NCI-H345 treated with DMSO at 0.1 percent for 48 hours (cell line): Measurements from ENCODE around the gene NAA38.
A peak's percentile ranks its signal among the peaks of the same experiment; 100 is the strongest.
"Not testable (repeated sequence)": the region's sequence is repeated elsewhere in the genome, so short reads cannot be mapped to it uniquely, and the experiment has no call there.

Experiments
- DNase-seq: peaks from one replicate; lab custom pipeline; 2025; ENCODE audit not compliant: unreplicated experiment; lab: John Stamatoyannopoulos, UW

Gene NAA38

DNA sequence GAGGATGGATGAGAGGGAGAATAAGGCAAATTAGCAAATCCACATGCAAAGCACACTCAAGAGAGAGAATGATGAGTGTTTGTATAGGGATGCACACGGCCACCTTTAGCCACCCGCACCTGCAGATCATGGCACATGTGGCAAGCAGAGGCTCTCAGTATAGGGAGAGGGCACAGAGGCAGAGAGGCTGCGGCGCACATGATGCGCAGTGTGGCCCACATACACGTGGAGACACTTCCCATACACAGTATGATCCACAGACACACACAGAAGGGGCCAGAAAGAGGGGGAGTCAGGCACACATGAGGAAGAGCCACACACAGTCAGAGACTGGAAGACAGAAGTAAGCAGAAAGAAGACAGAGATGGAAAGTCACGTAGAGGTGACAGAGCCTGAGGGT, 24.7 kb upstream of the NAA38 start:
- no peak for DNase-seq

DNA sequence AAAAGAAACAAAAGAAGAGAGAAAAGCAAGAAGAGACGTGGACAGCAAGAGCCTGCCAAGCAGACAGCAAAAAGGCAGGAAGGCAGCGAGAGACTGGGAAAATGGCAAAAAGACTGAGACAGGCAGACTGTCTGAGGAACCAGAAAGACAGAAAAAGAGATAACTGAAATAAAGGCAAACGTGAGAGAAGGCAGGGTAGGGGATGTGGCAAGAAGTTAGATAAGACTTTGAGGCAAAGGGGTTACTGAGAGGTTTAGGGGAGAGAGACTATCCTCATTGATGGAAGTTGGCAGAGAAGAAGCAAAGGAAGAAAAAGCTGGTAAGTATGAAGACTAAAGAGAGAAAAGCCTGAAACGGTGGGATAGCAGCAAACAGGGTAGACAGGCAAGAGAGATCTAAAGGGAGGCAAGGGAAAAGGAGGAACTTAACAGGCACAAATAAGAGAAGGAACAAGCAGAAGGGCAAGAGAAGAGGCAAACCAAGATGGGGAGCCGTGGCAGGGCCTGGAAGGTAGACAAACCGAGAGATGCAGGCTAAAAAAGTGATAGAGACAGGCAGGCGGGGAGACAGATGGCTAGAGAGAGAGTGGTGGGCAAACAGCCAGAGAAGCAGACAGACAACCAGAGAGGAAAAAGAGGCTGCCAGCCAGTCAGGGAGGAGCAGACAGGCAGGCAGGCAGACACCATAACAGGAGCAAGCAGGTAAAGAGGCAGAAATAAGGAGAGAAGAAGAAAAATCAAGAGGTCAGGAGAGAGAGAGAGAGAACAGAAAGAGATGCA, 24.1 kb upstream of the NAA38 start:
- DNase-seq: peak; percentile 12

DNA sequence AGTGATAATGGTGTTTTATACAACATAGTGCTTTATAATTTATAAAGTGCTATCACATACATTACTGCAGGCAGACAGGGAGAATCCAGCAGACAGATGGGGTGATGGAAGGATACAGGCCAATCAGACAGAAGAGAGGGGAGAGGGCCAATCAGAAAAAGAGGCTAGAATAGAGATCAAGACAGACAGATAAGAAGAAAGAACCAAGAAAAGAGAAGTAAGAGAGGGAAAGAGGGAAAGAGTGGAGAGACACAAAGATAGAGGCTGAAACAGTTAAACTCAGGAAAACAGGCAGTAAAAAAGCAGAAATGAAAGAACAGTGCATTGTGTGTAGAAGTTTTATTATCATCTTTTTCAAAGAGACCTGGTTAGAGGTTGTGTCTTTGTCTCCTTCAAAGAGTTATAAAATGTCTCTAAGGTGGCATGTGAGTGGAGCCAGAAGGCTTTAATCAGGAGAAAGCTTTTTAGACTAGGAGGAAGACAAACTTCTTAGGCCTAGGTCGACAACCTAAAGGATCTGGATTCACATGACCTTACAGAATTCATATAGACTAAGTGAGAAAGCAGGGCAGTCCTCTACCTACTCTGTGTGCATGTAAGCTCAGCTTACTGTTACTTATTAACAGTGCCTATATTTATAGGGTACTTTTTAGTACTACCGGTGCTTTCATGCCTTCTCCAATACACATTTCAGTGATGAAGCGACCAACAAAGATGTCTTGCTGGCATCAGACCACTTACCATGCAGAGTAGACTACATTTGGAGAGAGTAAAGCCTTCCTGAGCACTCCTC, 22.9 kb upstream of the NAA38 start:
- no peak for DNase-seq

DNA sequence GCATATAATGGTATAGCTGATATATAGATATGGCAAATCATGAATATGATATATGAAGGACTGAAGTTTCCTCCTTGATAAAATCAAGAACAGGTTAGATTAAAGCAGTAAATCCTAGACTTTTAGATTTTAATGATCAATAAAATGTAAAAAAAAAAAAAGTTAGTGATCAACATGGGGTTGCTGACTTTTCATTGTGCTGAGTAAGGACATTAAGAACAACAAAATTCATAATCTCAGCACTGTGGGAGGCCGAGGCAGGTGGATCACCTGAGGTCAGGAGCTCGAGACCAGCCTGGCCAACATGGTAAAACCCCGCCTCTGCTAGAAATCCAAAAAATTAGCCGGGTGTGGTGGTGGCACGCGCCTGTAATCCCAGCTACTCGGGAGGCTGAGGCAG, 20.9 kb upstream of the NAA38 start:
- no peak for DNase-seq

DNA sequence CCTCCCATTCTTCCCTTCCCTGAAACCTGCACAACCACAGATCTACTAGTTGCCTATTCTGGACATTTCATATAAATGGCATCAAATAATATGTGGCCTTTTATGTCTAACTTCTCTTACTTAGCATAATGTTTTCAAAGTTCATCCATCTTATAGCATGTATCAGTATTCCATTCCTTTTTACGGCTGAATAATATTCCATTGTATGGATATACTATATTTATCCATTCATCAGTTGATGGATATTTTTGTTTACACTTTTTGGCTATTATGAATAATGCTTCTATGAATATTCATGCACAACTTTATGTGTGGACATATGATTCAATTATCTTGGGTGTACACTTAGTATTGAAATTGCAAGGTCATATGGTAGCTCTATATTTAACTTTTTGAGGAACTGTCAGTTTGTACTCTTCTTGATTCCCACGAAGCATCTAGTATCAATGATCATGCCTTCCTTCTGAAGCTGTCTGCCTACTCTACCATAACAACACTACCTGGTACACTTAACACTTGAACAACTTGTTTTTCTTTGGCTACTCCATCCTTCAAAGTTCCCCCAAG, 18.5 kb upstream of the NAA38 start:
- DNase-seq: no peak

DNA sequence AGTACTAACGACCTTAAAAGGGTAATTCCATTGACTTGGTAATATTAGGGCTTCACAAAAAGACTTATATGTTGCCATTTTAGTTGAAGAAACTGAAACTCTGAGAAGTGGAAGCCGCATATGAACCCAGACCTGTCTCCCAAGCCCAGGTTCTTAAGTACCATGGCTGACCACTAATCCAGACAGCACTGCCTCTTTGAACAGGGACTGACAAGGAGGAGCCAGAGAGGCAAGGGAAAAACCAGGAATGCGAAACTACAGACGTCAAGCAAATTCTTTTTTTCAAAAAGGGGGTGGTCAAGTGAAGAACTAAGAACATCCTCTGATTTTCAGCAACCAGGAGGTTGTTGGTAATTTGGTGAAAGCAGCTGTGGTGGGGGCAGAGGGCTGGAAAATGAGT, 15.7 kb upstream of the NAA38 start:
- no peak for DNase-seq

DNA sequence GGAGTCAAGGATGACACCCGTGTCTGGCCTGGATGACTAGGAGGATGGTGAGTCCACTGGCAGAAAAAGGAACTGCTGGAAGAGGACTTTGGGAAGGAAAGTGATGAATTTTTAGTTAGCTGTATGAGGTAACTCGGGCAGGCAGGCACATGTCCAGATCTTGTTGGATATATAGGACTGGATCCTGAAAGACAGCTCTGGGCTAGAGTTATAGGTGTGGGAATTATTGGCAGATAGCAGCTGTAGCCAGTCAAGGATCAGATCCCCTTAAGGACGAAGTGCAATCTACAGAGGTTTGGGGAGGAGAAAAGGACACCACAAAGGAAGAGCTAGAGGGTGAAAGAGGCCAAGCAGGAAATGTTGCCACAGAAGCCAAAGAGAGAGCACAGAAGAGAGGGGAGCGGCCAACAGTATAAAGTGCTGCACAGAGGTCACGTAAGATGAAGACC, 10.5 kb upstream of the NAA38 start:
- no peak for DNase-seq

DNA sequence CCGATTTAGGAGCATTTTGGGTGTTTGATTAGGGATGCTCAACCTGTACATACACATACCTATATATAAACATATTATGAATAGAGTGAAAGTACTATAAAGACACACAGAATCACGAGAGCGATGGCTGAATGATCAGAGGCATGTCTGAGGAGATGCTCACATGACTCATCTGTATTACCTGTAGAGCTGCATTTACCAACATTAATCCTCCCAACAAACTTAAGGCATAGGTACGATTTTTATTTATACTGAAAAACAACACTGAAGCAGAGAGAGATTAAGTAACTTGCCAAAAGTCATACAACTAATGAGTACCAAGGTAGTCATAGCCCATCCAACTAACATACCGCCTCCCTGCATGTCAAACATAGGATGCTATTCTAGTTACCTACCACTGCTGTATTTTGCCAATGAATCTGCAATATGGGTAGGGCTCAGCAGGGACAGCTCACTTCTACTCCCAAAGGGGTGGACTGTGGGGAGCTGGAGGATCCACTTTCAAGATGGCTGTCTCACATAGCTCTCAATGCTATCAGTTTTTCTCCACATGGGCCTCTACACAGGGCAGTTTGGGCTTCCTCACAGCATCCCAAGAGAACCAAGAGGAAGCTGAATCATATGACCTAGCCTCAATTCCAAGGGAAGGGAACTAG, 7.8 kb upstream of the NAA38 start:
- no peak for DNase-seq

DNA sequence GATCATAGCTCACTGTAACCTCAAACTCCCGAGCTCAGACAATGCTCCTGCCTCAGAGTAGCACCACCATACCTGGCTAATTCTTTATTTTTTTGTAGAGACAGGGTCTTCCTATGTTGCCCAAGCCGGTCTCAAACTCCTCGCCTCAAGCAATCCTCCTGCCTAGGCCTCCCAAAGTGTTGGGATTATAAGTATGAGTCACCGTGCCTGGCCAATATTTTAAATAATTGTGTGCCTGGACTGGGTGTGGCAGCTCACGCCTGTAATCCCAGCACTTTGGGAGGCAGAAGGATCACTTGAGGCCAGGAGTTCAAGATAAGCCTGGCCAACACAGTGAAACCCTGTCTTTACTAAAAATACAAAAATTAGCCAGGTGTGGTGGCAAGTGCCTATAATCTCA, 7.0 kb upstream of the NAA38 start:
- not testable (repeated sequence) for DNase-seq

DNA sequence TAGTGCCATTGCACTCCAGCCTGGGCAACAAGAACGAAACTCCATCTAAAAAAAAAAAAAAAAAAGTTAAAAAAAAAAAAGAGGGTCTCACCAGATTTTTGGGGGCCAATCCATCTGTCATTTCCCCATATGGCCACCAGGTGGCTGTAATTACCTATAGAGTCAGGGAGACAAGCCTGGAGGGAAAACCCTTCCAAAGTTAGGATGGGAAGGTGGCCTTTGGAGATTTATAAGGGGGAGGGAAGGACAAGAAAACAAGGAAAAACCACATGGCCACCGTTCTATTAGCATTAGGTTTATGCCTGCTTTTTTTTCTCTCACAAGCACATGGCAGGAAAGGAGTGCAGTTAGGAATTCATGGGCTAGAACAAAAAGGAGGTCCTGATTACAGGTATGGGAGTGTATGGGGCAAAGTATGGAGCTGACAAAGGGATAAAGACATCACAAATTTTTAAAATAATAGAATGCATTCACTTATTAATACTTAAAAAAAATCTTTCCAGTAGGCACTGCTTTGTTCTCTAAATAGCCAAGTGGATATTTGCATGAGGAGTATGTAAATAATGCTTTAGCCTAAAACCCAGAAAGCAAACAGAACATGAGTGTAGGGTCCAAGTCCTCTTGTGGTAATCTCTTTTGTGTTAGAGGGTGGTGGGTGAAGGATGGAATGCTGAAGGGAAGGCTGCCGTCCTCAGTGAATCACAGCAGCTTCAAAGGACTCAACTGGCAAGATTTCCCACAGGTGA, 5.5 kb upstream of the NAA38 start:
- peak; percentile 15 for DNase-seq

DNA sequence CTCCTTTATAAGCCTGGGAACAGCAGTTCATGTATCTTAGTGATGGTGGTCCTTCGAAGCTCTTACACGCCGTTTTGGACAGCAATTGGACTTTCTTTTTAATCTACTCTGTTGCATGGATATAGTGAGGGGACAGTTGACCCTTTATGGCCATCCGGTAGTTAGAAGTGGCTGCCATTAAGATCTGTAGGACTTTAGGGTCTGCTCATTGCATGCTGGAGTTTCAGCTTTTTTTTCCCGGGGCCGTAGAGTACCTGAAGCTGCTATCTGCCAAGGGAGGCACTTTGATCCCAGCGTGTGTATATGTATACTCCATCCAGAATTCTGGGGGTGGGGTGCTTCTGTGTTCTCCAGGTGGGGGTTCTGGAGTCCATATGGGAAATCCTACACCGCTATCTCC, 1.7 kb upstream of the NAA38 start:
- no peak for DNase-seq

DNA sequence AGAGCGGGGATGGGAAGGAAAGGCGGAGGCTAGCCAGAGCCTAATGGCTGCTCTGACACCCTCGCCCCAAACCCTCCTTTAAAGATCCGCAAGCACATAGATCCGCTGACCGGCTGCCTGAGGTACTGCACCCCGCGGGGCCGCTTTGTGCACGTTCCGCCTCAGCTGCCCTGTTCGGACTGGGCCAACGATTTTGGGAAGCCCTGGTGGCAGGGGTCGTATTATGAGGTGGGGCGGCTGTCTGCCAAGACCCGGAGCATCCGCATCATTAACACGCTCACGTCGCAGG, 1.1 kb upstream of the NAA38 start:
- no peak for DNase-seq

DNA sequence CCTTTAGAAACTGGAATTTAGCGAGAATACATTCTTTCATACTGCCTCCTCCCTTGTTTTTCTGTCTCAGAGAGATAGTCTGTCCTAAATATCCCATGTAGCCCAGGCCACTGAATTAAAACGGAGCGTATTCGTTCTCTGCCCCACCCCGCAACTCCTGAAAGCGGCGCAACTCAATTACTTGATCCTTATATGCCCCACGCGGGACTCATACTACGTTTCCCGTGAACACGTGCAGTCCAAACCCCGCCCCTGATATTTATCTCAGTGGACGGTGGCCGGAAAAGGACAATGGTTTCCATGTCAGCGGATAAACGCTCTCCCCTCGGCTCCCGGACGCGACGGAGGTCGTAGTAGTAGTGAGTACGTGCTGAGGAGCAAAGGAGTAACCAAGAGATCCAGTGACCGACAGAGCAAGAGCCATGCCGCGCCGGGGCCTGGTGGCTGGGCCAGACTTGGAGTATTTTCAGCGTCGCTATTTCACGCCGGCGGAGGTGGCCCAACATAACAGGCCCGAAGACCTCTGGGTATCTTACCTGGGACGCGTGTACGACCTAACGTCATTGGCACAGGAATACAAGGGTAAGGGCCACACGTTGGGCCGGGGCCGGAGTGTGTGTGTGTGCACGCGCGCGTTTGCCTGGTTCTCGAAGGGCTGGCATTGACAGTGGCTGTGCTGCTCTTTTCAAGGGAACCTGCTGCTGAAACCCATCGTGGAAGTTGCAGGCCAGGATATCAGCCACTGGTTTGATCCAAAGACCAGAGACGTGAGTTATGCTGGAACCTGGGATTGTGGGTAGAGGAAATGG, 558 bp upstream of the NAA38 start, which contains the start of gene CYB5D1:
CYB5D1 (plus strand) TSS at position 291 of the 809 bp plus-strand sequence; CDS start at position 423, 132 bp downstream.
- DNase-seq: peak; percentile 92

DNA sequence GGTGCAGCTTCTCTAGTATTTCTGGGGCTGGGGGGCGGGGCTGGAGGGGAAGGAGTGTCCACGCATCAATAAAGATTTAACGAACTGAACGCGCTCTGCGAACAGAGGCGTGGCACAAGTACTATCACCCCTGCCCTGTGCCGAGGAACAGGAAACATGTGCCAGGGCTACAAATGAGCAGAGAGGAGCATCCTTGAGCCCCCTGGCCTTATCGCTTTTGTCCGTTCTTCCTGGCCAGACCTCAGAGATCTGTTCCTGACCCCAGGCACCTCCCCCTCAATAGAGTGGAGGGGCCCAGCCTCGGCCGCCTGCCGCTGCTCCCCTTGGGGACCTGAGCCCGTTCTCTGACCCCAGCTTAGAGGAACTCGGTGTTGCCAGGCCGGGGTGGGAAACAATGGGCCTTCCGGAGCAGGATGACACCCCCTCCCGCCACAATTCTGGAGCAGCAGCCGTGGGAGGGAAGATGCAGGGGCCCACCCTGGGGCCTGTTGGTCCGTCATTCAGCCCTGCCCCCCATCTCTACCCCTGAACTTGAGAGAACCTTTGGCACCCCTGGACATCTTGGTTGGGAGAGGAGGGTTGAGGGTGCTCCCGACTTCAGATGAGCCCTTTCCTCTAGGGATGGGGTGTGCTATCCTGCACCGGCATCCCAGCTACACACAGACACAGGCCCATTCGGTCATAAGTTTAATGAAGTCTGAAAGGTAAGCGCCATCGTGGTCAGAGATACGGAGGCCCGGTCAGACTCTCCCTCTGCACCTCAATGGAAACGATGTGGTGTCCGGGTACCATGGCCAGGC, 1.1 kb downstream of the NAA38 start:
- no peak for DNase-seq

DNA sequence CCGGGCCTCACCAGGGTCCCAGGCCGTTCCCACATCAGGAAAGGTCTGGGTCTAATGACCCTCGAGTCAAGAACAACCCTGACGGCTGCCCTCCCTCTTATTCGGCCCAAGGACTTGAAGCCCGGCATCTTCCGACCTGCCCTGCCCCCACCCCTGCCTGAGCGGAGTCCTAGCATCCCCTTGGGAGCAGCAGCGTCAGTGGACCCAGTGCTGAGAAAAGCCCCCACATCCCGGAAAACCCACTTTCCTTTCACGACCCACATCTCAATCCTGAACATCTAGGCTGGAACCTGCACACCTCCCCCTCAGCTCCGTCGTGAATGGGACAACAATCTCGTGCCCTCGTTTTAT, 1.7 kb downstream of the NAA38 start:
- DNase-seq: no peak

DNA sequence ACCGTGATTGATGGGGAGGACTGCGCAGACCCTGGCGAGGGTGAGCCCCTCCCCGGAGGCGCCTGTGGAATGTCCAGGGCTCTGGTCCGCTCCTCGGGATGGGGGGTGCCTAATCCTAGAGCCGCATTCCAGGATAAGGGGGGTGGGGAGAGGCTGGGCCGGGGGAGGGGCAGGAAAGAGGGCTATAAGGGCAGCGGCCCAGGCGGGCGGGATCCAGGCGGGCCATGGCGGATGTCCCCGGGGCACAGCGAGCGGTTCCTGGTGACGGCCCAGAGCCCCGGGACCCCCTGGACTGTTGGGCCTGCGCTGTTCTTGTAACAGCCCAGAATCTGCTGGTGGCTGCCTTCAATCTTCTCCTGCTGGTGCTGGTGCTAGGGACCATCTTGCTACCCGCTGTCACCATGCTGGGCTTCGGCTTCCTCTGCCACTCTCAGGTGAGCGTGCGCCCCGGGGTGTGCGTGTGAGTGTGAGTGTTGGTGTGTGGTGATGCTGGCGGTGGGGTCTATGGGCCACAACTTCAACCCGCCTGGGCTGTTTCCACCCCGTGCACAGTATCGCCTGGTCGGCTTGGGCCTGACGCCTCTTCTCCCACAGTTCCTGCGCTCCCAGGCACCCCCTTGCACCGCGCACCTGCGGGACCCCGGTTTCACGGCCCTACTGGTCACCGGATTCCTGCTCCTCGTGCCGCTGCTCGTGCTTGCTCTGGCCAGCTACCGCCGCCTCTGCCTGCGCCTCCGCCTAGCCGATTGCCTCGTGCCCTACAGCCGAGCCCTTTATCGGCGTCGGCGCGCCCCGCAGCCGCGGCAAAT, 2.3 kb downstream of the NAA38 start, which contains the start of gene TMEM88:
TMEM88 (plus strand) TSS at position 216 of the 809 bp plus-strand sequence; CDS start at position 225, 9 bp downstream.
- no peak for DNase-seq

DNA sequence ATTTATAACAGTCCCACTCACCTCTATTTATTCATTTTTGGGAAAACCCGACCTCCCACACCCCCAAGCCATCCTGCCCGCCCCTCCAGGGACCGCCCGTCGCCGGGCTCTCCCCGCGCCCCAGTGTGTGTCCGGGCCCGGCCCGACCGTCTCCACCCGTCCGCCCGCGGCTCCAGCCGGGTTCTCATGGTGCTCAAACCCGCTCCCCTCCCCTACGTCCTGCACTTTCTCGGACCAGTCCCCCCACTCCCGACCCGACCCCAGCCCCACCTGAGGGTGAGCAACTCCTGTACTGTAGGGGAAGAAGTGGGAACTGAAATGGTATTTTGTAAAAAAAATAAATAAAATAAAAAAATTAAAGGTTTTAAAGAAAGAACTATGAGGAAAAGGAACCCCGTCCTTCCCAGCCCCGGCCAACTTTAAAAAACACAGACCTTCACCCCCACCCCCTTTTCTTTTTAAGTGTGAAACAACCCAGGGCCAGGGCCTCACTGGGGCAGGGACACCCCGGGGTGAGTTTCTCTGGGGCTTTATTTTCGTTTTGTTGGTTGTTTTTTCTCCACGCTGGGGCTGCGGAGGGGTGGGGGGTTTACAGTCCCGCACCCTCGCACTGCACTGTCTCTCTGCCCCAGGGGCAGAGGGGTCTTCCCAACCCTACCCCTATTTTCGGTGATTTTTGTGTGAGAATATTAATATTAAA, 3.1 kb downstream of the NAA38 start:
- DNase-seq: no peak

DNA sequence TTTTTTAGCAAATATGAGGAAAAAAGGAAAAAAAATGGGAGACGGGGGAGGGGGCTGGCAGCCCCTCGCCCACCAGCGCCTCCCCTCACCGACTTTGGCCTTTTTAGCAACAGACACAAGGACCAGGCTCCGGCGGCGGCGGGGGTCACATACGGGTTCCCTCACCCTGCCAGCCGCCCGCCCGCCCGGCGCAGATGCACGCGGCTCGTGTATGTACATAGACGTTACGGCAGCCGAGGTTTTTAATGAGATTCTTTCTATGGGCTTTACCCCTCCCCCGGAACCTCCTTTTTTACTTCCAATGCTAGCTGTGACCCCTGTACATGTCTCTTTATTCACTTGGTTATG, 3.7 kb downstream of the NAA38 start:
- DNase-seq: no peak
